NCI-H460 (cell line): ENCODE measurements around the gene GABARAP. TPM values are rescaled to one million over a fixed set of nuclear protein-coding genes. Genes with fewer than 3 reads are reported as not detected.

Experiments used
- DNase-seq: peaks from one replicate; pipeline ENCODE4 v3.0.0-alpha.2; 2016; ENCODE audit warnings: low read depth; ENCODE audit errors: extremely low read depth
- total RNA-seq: library from RNA; depleted of rRNA; stranded (reverse); fragments of >200 nt; shearing (Covaris generic); gene quantifications from 2 replicates; pipeline ENCODE4 v1.2.3, GENCODE V29; 2014

The GABARAP gene
- total RNA-seq, 1 experiment from 2014 or later = 150 TPM

DNA sequence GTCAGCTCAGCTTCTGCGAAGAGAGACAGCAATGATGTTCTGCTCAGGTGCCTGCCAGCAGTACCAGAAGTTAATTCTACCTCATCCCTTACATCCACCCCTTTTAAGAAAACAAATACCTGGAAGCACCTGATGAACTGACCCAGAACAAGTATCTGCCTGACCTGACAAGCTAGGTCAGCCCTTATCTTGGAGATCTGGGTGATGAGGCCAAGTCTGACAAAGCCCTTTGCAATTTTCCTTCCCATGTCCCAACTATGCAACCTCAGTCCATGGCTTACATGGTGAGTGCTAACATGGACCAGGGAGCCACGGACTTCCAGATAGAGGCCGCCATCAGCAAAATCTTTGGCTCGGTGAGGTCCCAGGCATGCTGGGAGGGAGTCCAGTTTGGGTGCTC is 18.9 kb downstream of the GABARAP start:
- no peak for DNase-seq

DNA sequence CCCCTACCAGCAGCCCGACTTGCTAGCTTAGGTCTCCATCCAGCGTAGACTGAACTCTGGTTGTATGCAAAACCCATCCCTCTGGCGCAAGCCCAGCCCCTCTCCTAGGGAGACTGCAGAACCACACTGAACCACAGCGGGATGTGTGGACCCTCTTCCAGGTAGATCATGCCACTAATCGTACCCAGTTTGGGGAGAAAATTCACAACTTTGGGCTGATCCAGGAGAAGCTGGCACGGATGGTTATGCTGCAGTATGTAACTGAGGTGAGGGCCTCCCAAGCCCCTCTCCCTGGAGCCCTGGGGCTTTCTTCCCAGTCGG is 19.3 kb downstream of the GABARAP start:
- DNase-seq = no peak

DNA sequence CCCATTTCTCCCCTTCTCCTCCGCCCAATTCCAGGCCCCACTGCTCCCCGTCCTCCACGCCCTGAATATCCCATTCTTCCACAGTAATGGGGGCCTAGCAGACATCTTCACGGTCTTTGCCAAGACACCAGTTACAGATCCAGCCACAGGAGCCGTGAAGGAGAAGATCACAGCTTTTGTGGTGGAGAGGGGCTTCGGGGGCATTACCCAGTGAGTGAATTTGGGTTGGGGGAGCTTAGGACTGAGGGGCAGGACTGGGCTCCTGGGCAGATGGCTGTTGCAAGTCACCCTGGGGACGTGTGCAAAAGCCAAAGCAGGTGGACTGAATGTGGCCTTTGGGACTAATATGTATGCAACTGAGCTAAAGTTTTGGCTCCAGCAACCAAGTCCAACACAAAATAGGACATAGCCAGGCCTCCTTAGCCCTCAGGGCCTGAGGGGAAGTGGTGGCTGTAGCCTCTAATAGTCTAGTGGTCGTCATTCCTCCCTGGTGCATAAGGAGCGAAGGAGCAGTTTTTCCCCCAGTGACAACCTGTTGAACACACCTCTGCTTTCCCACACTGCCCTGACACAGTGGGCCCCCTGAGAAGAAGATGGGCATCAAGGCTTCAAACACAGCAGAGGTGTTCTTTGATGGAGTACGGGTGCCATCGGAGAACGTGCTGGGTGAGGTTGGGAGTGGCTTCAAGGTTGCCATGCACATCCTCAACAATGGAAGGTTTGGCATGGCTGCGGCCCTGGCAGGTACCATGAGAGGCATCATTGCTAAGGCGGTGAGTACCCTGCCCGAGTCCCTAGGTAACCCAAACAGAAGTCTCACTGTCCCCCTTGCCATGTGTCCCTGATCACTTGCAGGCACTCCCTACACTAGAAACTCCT is 19.9 kb downstream of the GABARAP start:
- no peak for DNase-seq

DNA sequence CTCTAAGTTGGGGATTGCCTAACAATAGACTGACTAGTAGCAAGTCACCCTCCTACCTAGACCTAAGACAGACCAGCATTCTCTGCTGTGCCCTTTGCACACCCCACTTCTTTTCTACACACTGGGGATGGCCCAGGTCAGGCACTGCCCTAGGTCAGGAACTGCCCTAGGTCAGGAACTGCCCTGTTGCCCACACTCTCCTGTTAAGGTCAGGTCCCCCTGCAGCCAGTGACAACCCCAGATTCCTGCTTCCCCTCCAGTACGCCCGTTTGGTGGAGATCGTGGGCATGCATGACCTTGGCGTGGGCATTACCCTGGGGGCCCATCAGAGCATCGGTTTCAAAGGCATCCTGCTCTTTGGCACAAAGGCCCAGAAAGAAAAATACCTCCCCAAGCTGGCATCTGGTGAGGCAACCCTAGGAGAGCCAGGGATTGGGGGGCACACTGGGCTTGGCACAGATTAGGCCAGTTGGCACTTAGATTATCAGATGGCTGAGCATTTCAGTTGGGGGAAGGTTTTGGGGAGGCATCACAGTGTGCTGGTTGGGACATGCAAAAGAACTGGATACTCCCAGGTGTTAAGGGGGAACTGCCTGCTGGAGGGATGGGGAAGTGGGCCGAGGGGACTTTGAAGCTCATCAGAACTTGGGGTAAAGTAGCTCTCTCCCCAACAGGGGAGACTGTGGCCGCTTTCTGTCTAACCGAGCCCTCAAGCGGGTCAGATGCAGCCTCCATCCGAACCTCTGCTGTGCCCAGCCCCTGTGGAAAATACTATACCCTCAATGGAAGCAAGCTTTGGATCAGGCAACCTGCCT is 20.8 kb downstream of the GABARAP start:
- DNase-seq = no peak

- peak; percentile 74 for DNase-seq
These were observed 21.5 kb downstream of the GABARAP start for GRCh38 chr17:7220593-7221277.

- DNase-seq = peak; percentile 70
These were observed 22.2 kb downstream of the GABARAP start, which contains the start of the genes ACADVL and DLG4 for GRCh38 chr17:7219812-7220592. Gene ACADVL (plus strand): TSS chr17:7219938. CDS start chr17:7219985, 47 bp downstream. Gene DLG4 (minus strand): TSS chr17:7219836.

DNA sequence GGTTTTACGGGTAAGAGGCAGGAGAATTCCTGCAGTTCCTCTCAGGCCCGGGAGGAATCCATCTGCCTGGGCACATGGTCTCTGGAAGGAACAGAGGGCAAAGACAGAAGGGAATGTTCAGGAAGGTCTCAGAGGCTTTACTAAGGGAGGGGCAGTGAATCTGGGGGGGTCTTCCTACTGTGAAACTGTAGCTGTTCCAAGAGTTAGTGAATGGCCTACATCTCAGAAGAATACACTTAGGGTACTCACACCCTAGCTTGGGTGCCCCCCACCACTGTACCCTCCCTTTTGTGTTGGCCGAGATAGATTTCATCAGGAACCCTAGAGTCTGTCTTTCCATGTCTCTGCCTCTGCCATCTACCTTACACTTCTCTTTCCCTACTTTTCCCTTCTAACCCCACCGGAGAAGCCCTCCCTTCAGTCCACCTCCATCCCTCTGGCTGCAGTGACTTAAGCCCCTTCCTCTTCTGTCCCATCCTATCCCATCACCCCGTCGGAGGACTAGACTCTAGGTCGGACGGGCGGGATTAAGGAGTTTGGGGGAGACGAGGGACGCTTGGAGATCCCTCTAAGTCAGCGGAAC is 22.9 kb downstream of the GABARAP start:
- no peak for DNase-seq

- no peak for DNase-seq
These were observed 23.5 kb downstream of the GABARAP start for GRCh38 chr17:7218758-7219157.

GRCh38 chr17:7218166-7218565 is 24.1 kb downstream of the GABARAP start:
- DNase-seq = no peak

DNA sequence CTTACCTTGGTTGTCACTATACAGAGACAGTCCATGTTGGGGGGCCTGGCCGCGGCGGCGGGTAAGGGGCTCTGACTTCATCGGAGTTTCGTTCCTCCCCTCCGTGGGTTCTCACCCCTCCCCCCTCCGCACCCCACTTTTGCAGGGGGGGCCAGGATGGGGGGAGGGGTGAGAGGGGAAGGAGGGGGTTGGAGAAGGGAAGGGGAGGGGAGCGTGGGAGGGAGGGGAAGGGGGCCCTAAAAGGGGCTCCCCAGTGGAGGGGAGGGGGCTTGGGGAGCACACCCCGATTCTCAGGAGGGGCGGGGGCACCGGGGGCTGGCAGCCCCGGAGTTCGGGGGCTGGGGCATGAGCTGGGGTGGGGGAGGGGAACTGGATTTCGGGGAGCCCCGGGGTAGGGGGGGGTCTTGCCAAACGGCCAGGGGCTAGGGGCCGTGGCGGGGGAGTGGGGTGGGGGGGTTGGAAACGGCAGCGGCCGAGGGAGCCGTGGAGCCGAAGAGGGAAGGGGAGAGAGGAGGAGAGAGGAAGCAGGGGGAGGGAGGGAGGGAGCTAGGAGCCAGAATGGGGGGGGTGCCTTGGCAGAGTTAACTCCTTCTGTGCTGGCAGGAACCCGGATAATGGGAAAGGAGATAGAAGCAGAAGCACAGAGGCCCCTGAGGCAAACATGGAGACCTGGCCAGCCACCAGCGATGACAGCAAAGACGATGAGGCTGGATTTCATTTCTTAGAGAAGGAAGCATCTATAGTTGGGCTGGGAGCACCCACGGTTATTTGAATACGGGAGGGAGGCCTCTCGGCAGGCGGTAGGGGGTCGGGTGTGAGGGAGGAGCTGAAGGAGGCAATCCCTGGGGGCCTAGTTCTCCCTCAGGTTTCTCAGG is 24.9 kb downstream of the GABARAP start:
- DNase-seq = no peak

DNA sequence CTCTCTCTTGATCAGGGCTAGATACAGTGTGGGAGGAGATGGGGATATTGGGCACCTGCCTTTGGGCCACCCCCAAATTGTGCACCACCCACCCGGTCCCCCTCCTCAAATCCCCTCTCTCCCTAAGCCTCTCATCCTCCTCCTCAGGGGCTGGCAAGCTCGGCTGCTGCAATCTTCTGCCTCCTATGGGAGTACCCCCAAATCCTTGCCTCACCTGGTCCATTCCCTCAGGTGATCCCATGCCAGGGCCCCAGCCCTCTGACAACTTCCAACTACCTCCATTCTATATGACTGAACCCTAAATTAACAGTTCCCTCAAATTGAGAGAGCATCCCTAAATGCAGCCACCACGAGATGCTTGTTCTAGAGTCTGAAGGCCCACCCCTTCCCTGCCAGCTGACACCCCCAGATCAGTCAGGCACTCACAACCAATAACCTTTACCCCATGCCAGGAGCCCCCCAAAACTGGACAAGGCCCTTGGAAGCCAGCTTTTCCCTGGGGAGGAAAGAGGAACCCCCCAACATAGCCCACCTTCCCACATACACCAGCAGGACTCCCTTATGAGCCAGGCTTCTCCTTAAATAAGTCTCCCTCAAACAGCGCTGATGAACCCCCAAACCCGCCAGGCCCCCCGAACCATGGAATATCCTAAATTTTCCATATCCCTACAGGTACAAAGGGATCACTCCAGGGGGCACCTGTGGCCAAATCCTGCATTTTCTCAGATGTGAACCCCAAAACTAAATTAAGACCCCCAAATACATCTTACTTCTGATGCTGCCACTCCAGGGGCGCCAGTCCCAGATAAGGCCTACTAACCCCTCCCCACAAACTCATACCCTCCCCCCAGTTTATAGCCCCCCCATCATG is 25.8 kb downstream of the GABARAP start:
- DNase-seq = no peak

DNA sequence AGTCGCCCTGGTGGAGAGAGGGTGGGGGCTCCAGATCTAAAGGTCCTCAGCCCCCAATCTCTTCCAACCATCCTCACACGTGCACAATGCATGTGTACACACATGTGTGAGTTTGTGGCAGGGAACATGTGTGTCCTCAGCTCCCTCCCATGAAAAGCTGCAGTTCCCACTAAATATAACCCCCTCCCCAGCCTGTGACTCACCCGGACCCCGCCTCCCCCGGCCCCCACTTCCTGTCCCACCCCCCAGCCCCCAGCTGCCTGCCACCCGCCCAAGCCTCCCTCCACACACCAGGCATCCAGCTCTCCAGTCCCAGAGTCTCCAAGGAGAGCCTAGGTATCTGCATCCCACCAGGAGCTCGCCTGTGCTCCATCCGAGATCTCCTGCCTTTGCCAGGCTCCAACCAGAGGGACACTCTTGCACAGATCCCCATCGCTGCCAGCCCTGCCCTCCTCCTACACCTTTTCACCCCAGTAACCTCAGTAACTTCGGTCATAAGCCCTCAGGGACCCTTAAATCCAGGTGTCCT is 26.5 kb downstream of the GABARAP start:
- DNase-seq = no peak

- no peak for DNase-seq
These were observed 27.1 kb downstream of the GABARAP start for GRCh38 chr17:7215136-7215638.

GRCh38 chr17:7214300-7215135 is 27.7 kb downstream of the GABARAP start:
- peak; percentile 96 for DNase-seq

GRCh38 chr17:7213895-7214299 is 28.4 kb downstream of the GABARAP start:
- no peak for DNase-seq

DNA sequence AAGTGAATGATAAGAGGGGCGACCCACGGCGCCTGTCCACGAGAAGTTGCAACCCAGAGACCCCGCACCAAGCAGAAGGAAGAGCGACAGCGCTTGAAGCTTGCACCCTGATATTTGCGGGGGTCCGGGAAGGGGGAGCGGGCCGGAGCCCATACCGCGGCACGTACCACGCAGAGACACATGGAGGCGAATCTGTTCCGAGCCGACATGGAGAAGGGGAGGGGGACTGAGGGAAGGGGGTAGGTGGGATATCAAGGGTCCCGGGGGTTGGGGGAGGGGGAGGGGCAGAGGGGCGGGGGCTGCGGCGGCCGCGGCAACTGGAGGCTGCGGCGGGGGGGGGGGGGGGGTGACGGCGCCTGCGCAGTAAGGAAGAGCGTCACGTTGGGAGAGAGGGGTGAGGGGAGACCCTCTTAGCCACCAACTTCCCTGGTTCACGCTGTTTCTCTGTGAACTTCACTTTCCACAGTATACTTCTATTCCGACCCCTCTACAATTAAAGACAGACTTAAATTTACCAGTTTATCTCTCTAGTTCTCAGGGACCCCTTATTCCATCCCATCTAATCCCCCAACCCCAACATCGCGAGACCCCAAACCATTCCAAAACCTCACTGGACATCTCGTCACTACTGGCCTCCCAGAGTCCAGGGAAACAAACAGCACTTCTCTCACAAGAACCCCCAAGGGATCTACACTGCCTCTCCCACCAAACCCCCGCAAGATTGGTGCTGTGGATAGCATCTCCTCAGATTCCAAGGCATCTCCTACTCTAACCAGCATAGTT is 30.6 kb downstream of the GABARAP start:
- DNase-seq = no peak
